GM19193 (cell line): ENCODE measurements around the gene SLC25A33.
A peak's percentile ranks its signal among the peaks of the same experiment; 100 is the strongest.

Experiments
- POLR2A ChIP-seq: IDR thresholded peaks from 4 replicates; pipeline ENCODE4 v1.6.1; 2011; ENCODE audit not compliant: insufficient read depth, insufficient read length; ENCODE audit errors: extremely low read depth

SLC25A33 gene

GRCh38 chr1:9539165-9539828, at the start of gene SLC25A33:
Gene SLC25A33, plus strand, starts transcription at chr1:9539465. Its CDS starts 227 bp downstream, at chr1:9539692.
- TF ChIP-seq POLR2A: peak; percentile 96

- no peak for TF ChIP-seq POLR2A
Measured at GRCh38 chr1:9490605-9491339, 48.5 kb upstream of the SLC25A33 start.

- no peak for TF ChIP-seq POLR2A
Measured at GRCh38 chr1:9493326-9493725, 45.9 kb upstream of the SLC25A33 start.

GRCh38 chr1:9494936-9495758, 44.1 kb upstream of the SLC25A33 start:
- TF ChIP-seq POLR2A: no peak

- no peak for TF ChIP-seq POLR2A
Measured at GRCh38 chr1:9495854-9496374, 43.4 kb upstream of the SLC25A33 start.

- no peak for TF ChIP-seq POLR2A
Measured at GRCh38 chr1:9500756-9501754, 38.2 kb upstream of the SLC25A33 start.

GRCh38 chr1:9503001-9503675, 36.1 kb upstream of the SLC25A33 start:
- TF ChIP-seq POLR2A: no peak

- TF ChIP-seq POLR2A: no peak
Measured at GRCh38 chr1:9505143-9505542, 34.1 kb upstream of the SLC25A33 start.

- no peak for TF ChIP-seq POLR2A
Measured at GRCh38 chr1:9506901-9507300, 32.4 kb upstream of the SLC25A33 start.

- TF ChIP-seq POLR2A: no peak
Measured at GRCh38 chr1:9510130-9510529, 29.1 kb upstream of the SLC25A33 start.

- no peak for TF ChIP-seq POLR2A
Measured at GRCh38 chr1:9518454-9518998, 20.7 kb upstream of the SLC25A33 start.

- no peak for TF ChIP-seq POLR2A
Measured at GRCh38 chr1:9520411-9520810, 18.9 kb upstream of the SLC25A33 start.

GRCh38 chr1:9529190-9529589, 10.1 kb upstream of the SLC25A33 start:
- no peak for TF ChIP-seq POLR2A
